ENCODE results near the gene ADAM19.

The ADAM19 gene

GRCh38 chr5:157594675-157595459 lies 19.3 kb upstream of the ADAM19 start:
- DNase-seq (ENCODE audit: low read depth in 3 of 3, low spot score in 1 of 3): no peak

DNA sequence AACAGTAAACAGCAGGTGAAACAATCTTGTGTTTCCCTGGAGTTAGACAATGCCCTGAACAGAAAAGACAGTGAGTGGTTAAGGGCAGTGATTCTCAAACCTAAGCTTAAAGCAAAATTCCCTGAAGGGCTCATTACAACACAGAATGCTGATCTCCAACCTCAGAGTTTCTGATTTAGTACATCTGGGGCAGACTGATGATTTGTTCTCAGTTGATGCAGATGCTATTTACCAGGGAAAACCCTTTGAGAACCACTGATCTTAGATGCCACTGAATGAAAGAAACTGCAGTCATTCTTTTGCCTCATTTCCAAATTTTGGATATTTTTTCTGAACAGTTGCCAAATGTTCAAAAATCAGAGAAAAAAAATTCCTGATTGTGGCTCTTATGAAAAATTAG lies 18.7 kb upstream of the ADAM19 start:
- DNase-seq (ENCODE audit: low read depth in 3 of 3, low spot score in 1 of 3): no peak

- DNase-seq (ENCODE audit: low read depth in 3 of 3, low spot score in 1 of 3): no peak
Measured at GRCh38 chr5:157593052-157593757, 17.6 kb upstream of the ADAM19 start.

- DNase-seq (ENCODE audit: low read depth in 3 of 3, low spot score in 1 of 3): no peak
Measured at GRCh38 chr5:157592594-157592993, 17.0 kb upstream of the ADAM19 start.

DNA sequence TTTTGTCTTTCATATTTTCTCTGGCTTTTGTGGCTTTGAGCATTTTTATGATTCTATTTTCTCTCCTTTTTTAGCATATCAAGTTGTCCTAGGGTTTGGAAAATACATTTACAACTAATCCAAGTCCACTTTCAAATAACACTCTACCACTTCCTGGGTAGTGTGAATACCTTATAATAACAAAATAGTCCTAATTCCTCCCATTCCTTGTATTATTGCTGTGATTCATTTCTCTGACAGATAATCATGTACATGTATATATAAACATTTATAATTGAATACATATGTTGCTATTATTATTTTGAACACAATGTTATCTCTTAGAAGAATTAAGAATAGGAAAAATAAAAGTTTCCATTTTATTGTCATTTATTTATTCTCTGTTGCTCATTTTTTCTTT lies 14.9 kb upstream of the ADAM19 start:
- no peak for DNase-seq (ENCODE audit: low read depth in 3 of 3, low spot score in 1 of 3)

GRCh38 chr5:157584628-157585027 lies 9.1 kb upstream of the ADAM19 start:
- DNase-seq (ENCODE audit: low read depth in 3 of 3, low spot score in 1 of 3): no peak

- DNase-seq (ENCODE audit: low read depth in 3 of 3, low spot score in 1 of 3): no peak
Measured at GRCh38 chr5:157582731-157583620, 7.4 kb upstream of the ADAM19 start.

DNA sequence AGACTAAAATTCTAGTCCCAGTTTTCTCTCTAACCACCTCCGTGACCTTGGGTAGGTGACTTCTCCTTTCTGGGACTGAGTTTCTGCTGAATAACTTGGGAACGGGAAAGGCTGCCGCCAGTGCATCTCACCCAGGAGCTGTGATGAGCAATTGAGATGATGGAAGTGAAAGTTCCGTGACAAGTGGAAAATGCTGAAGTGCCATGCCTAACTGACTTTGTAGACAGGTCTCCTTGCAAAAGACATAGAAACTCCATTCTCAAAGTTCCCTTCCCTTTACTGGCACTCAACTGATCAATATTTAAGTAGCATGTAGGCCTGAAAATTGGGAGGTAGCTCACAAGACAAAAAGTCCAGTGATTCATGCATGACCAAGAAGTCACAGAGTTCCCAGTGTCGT lies 6.3 kb upstream of the ADAM19 start:
- no peak for DNase-seq (ENCODE audit: low read depth in 3 of 3, low spot score in 1 of 3)

DNA sequence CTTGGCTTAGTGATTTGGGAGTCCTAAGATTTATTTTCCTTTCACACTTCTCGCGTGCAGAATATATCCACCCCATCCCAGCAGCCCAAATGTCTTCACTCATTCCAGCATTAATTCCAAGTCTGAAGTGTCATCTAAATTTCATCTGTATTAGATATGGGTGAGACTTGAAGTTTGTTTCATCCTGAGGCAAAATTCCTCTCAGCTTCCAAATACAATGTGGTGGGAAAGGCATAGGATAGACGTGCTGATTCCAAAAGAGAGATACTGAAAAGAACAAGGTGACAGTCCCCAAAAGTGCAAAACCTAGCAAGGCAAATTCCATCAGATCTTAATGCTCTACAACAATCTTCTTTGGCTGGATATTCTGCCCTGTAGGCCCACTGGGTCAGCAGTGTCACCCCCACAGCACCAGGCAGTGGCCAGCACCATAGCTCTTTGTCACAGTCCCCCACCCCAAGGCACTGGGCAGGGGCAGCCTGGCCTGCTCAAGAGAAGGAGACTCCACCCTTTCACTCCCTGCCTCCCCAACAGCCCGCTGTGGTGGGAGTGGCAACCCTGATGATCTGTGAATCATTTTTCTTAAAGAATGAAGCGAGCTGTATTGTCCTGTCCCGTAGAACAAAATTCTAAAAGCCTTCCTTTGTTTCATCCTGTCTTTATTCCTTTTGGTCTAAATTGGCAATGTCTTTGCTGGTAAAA lies 2.7 kb upstream of the ADAM19 start:
- no peak for DNase-seq (ENCODE audit: low read depth in 3 of 3, low spot score in 1 of 3)

- no peak for DNase-seq (ENCODE audit: low read depth in 3 of 3, low spot score in 1 of 3)
Measured at GRCh38 chr5:157576678-157577077, 1.1 kb upstream of the ADAM19 start.

GRCh38 chr5:157574456-157575380 lies 857 bp downstream of the ADAM19 start:
- DNase-seq (ENCODE audit: low read depth in 3 of 3, low spot score in 1 of 3): peak in 1 of 3 donors; percentile 7

GRCh38 chr5:157571357-157571827 lies 4.2 kb downstream of the ADAM19 start:
- no peak for DNase-seq (ENCODE audit: low read depth in 3 of 3, low spot score in 1 of 3)

DNA sequence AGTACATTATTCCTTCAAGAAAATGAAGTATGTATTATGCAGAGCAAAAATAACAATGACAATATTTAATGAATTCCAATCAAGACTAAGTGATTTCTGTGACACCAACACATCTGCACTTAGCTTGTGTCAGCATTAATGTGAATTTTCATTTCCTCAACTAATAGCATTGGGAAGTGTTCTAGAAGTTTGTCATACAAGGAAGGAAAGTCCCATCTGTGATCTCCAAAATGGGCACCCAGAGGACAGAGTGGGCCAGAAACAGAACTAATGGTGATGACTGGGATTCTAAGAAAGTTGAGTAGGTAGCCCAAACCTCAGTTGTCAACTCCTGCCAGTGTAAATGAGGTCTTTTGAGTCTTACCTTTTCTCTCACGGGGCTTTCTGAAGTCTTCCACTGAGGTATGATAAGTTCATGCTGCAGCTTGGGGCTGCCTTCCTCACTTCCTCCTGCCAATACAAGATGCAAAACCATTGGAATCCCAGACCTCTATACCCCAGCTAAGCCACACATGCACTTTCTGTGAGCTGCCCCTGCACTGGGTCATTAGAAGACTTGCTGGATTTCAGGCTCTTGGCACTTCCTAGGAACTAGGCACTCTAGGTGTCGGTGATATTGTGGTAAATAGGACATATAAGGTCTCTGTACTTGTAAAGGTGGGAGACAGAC lies 4.9 kb downstream of the ADAM19 start:
- no peak for DNase-seq (ENCODE audit: low read depth in 3 of 3, low spot score in 1 of 3)

GRCh38 chr5:157568720-157569119 lies 6.9 kb downstream of the ADAM19 start:
- DNase-seq (ENCODE audit: low read depth in 3 of 3, low spot score in 1 of 3): no peak

DNA sequence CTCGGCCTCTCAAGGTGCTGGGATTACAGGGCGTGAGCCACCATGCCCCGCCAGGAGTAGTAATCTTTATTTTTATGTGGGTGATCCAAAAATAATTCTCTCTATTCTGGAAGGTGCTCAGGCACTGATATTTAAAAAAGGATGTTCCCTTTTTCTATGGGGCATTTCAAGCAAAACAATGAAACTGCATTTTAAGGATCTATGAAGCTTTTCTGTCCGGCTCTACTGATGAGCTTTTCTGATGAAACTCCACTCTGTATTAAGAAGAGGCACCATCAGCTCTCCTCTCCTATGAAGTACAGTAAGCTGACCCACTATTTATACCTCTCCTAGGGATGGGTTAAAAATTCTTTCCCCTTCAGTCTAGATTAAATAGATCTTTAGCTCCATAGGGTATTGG lies 7.4 kb downstream of the ADAM19 start:
- no peak for DNase-seq (ENCODE audit: low read depth in 3 of 3, low spot score in 1 of 3)

GRCh38 chr5:157566902-157567489 lies 8.6 kb downstream of the ADAM19 start:
- DNase-seq (ENCODE audit: low read depth in 3 of 3, low spot score in 1 of 3): no peak

DNA sequence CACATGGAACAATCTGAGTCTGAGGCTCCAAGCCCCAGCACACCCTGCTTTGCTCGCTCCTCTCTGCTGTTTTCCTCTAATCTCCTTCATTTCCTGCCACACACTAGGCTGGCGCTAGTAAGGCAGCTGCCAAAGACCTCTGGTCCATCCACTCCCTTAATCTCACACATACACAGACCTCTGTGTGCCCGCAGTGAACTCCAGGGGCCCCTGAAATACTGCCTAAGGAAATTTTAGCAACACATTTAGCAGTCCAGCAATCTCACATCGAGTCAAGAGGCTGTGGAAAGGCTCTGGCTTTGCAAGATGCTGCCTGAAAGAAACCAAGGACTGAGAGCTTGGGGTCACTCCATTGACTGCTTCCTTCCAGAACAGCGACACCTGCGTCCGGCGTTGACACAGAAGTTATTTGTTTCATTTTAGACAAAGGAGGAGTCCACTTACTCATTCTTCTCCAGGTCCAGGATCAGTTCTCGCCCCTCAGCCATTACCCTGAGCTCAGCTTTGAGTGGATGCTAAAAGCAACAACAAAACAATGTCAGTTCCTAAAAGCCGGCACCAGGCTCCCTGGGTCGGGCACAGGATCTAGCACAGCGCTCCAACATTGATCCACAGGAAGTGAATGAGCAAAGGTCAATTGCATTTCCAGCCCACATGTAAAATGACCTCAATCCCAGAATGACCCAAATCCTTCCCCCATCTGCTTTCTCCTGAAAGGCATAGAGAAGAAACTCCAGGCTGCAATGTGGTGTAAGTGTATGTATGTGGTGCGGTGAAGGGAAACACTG lies 11.5 kb downstream of the ADAM19 start:
- DNase-seq (ENCODE audit: low read depth in 3 of 3, low spot score in 1 of 3): no peak

DNA sequence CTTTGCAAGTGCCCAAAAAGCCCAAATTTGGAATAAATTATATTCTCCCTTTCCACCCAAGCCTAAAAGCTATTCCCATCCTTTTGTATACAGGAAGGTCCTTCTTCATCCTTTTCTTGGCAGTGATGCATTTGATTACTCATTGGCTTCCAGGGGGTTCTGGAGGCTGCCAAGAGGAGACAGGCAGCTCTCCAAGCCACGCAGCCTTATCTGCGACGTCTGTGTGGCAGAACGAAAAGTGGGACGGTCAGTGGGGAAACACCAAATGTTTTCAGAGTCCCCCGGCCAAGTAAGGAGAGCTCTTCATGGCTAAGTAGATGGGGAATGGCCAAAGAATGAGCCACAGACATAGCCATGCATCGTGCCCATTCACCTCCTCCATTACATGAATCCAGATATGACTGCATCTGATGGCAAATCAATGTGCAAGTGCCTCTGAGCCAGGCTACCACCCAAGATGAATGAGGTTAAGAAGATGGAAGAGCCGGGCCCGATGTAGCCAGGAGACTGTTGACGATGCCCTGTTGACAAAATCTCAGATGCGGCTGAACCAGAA lies 12.1 kb downstream of the ADAM19 start:
- DNase-seq (ENCODE audit: low read depth in 3 of 3, low spot score in 1 of 3): no peak

All from stimulated activated CD4-positive, alpha-beta T cell treated with anti-CD3 and anti-CD28 coated beads, TNF-alpha, amount 100 ng/mL, for 1 hour (primary cell).